Calu3 (cell line): ENCODE data around the gene PSMG3. TPM values are rescaled to one million over a fixed set of nuclear protein-coding genes. Genes with fewer than 3 reads are reported as not detected.

Source experiments
- BruUV-seq: library from RNA; stranded (reverse); fragments of 400-500 nt; replicated peaks from 2 replicates; lab custom pipeline; 2021; lab: Mats Ljungman, UMichigan
- CTCF ChIA-PET: fragments of 300-600 bp; sonication (Branson Sonifier 250); formaldehyde crosslinking; loops from one replicate; lab custom pipeline; 2022; ENCODE audit warnings: antibody characterized with exemption; lab: Charles Lee
- DNase-seq: peaks from one replicate; pipeline ENCODE4 v3.0.0; 2022
- H3K27ac Mint-ChIP-seq: one replicate; pipeline ENCODE4 v1.8.0; 2022; ENCODE audit warnings: mixed read lengths; ENCODE audit not compliant: unreplicated experiment
- H3K27me3 Mint-ChIP-seq: one replicate; pipeline ENCODE4 v1.8.0; 2022; ENCODE audit warnings: mixed read lengths; ENCODE audit not compliant: unreplicated experiment
- H3K36me3 Mint-ChIP-seq: one replicate; pipeline ENCODE4 v1.8.0; 2022; ENCODE audit warnings: mild to moderate bottlenecking, moderate library complexity, mixed read lengths; ENCODE audit not compliant: insufficient read depth, unreplicated experiment
- H3K4me1 Mint-ChIP-seq: one replicate; pipeline ENCODE4 v1.8.0; 2022; ENCODE audit warnings: mild to moderate bottlenecking, low read depth, mixed read lengths; ENCODE audit not compliant: unreplicated experiment
- H3K4me3 Mint-ChIP-seq: one replicate; pipeline ENCODE4 v1.8.0; 2022; ENCODE audit warnings: mild to moderate bottlenecking, low read depth, moderate library complexity, mixed read lengths; ENCODE audit not compliant: unreplicated experiment
- H3K9me3 Mint-ChIP-seq: one replicate; pipeline ENCODE4 v1.8.0; 2022; ENCODE audit warnings: low read depth, mixed read lengths; ENCODE audit not compliant: unreplicated experiment
- CTCF ChIP-seq: fragments of 200-600 bp; IDR thresholded peaks from one replicate; pipeline ENCODE4 v1.8.0; 2022; ENCODE audit warnings: antibody characterized with exemption; ENCODE audit not compliant: unreplicated experiment
- intact Hi-C: fragments of 100-400 bp; cut with micrococcal nuclease; formaldehyde crosslinking; loops from one replicate; pipeline ENCODE4 v1.10.0; 2022; ENCODE audit not compliant: unreplicated experiment
- total RNA-seq: library from RNA; stranded (reverse); gene quantifications from 2 replicates; pipeline ENCODE4 v1.2.3, GENCODE V29; 2022

The PSMG3 gene
- total RNA-seq, 1 experiment from 2014 or later = 64.0 TPM

GRCh38 chr7:1590887-1591286 lies 21.1 kb upstream of the PSMG3 start:
- H3K4me3 Mint-ChIP-seq = no peak overlapping the region
- DNase-seq = no peak
- CTCF ChIA-PET = interaction anchor here (0.7 kb wide), 1 partner anchor 159 kb away, joined by 3 read pairs; no protein-coding TSS in a partner anchor
- no TSS peak for BruUV-seq
- intact Hi-C loops = no loop called here
- H3K9me3 Mint-ChIP-seq = no peaks in the 10 kb centered on the region
- H3K27ac Mint-ChIP-seq = no peak overlapping the region
- H3K4me1 Mint-ChIP-seq = no peaks in the 10 kb centered on the region
- peaks cover 100% of the 10 kb centered on the region for H3K27me3 Mint-ChIP-seq
- H3K36me3 Mint-ChIP-seq = peaks cover 5% of the 10 kb centered on the region
- TF ChIP-seq CTCF = no peak

- Mint-ChIP-seq H3K4me3 (no peak overlapping the region), H3K36me3 (peaks cover 5% of the 10 kb centered on the region), H3K4me1 (no peaks in the 10 kb centered on the region), H3K27ac (no peak overlapping the region), H3K9me3 (no peaks in the 10 kb centered on the region), H3K27me3 (peaks cover 100% of the 10 kb centered on the region)
- intact Hi-C loops = no loop called here
- no peak for DNase-seq
- BruUV-seq = no TSS peak
- no peak for TF ChIP-seq CTCF
- CTCF ChIA-PET = interaction anchor here (0.6 to 0.7 kb wide), 2 partner anchors 74 to 158 kb away, joined by 3 read pairs; no protein-coding TSS in a partner anchor
These were observed 20.6 kb upstream of the PSMG3 start for GRCh38 chr7:1590476-1590875.

GRCh38 chr7:1588978-1589377 lies 19.1 kb upstream of the PSMG3 start:
- CTCF ChIA-PET = interaction anchor here (1.4 kb wide), 1 partner anchor 11 kb away, joined by 3 read pairs; no protein-coding TSS in a partner anchor
- H3K27ac Mint-ChIP-seq = no peak overlapping the region
- TF ChIP-seq CTCF = no peak
- no peaks in the 10 kb centered on the region for H3K9me3 Mint-ChIP-seq
- intact Hi-C loops = no loop called here
- DNase-seq = no peak
- H3K36me3 Mint-ChIP-seq = peaks cover 5% of the 10 kb centered on the region
- H3K4me1 Mint-ChIP-seq = no peaks in the 10 kb centered on the region
- no TSS peak for BruUV-seq
- peaks cover 98% of the 10 kb centered on the region for H3K27me3 Mint-ChIP-seq
- no peak overlapping the region for H3K4me3 Mint-ChIP-seq

- H3K9me3 Mint-ChIP-seq = no peaks in the 10 kb centered on the region
These were observed 17.9 kb upstream of the PSMG3 start for GRCh38 chr7:1587738-1588137.

More at GRCh38 chr7:1587738-1588137, 17.9 kb upstream of the PSMG3 start:
- DNase-seq = no peak
- CTCF ChIA-PET = interaction anchor here (1.4 kb wide), 1 partner anchor 12 kb away, joined by 3 read pairs; no protein-coding TSS in a partner anchor
- Mint-ChIP-seq H3K27me3 (peaks cover 94% of the 10 kb centered on the region), H3K4me3 (no peak overlapping the region), H3K27ac (no peak overlapping the region), H3K4me1 (no peaks in the 10 kb centered on the region), H3K36me3 (peaks cover 5% of the 10 kb centered on the region)
- no TSS peak for BruUV-seq
- intact Hi-C loops = no loop called here
- no peak for TF ChIP-seq CTCF
